GM23338 (cell line): ENCODE data around the gene CRACR2B.

Experiments
- CTCF ChIP-seq, 2 experiments: fragments of 200-600 bp in 1 of 2; sonication (generic) in 1 of 2; conservative IDR thresholded peaks; 2 replicates each; pipeline versions ENCODE4 v1.5.1 to v1.6.1; 2016 to 2017; ENCODE audit warnings: antibody characterized with exemption in 2 of 2, low read depth in 2 of 2, mild to moderate bottlenecking in 2 of 2, moderate library complexity in 1 of 2
- EZH2 ChIP-seq: fragments of 200-600 bp; sonication (generic); IDR thresholded peaks from one replicate; pipeline ENCODE4 v1.8.0; 2017; ENCODE audit warnings: antibody characterized with exemption, mild to moderate bottlenecking, low read depth; ENCODE audit not compliant: unreplicated experiment
- EZH2phosphoT487 ChIP-seq: fragments of 200-600 bp; sonication (generic); IDR thresholded peaks from one replicate; pipeline ENCODE4 v1.8.1; 2018; ENCODE audit warnings: antibody characterized with exemption; ENCODE audit not compliant: unreplicated experiment
- REST ChIP-seq: IDR thresholded peaks from one replicate; pipeline ENCODE4 v1.6.1; 2018; ENCODE audit warnings: antibody characterized with exemption; ENCODE audit not compliant: unreplicated experiment
- ZNF114 ChIP-seq: fragments of 250-450 bp; sonication (Bioruptor Pico); IDR thresholded peaks from 2 replicates; pipeline ENCODE4 v1.5.0; 2020; ENCODE audit warnings: mild to moderate bottlenecking, moderate library complexity

- no peak for TF ChIP-seq EZH2phosphoT487
- TF ChIP-seq REST: no peak
- TF ChIP-seq CTCF (conservative IDR thresholded peaks at IDR 0.05; ENCODE audit: low read depth in 2 of 2): 0 out of 4 replicates have a peak, but pooled peaks of 1 of the 2 experiments have one; percentile 0
- no peak for TF ChIP-seq EZH2
- no peak for TF ChIP-seq ZNF114
These were observed 4.9 kb downstream of the CRACR2B start, which contains the start of gene CD151 for GRCh38 chr11:832529-833113.
